ENCODE measurements around the gene BARHL2. TPM values are rescaled to one million over a fixed set of nuclear protein-coding genes. Genes with fewer than 3 reads are reported as not detected.

BARHL2 gene
- total RNA-seq, 1 donor from 2014 or later, result not detected

GRCh38 chr1:90753556-90753955 lies 36.5 kb upstream of the BARHL2 start:
- no peak for DNase-seq (ENCODE audit: low read depth)
- no peaks in the 10 kb centered on the region for H3K36me3 ChIP-seq (ENCODE audit: control insufficient read depth, insufficient read depth, low read length)
- TF ChIP-seq CTCF (IDR thresholded peaks at IDR 0.05; ENCODE audit: insufficient read depth, low read length, poor library complexity, severe bottlenecking), result no peak
- no peaks in the 10 kb centered on the region for H3K27me3 ChIP-seq (ENCODE audit: control insufficient read depth, insufficient read depth, low read length)
- no peak overlapping the region for H3K4me3 ChIP-seq (ENCODE audit: low read depth, low read length)

DNA sequence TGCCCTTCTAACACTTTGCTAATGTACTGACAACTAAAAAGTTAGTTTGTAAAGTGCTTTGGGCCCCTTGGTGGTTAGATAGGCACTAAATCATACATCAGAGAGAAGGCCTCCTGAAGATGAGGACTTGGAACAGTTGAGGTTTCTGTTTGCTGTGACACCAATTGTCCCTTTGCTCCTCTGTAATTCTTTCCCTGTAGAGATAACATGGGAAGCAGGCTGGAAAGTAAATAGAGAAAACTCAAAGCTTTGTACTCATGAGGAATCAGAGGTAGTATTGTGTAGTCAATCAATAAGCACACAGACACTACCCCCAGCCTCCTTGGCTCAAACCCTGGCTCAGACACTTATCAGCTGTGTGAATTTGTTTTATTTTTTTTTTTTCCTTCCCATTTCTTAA lies 31.6 kb upstream of the BARHL2 start:
- Histone ChIP-seq H3K4me3 (ENCODE audit: low read depth, low read length) (no peak overlapping the region), H3K27me3 (ENCODE audit: control insufficient read depth, insufficient read depth, low read length) (no peaks in the 10 kb centered on the region), H3K36me3 (ENCODE audit: control insufficient read depth, insufficient read depth, low read length) (no peaks in the 10 kb centered on the region)
- TF ChIP-seq CTCF (IDR thresholded peaks at IDR 0.05; ENCODE audit: insufficient read depth, low read length, poor library complexity, severe bottlenecking), result no peak
- DNase-seq (ENCODE audit: low read depth), result no peak

DNA sequence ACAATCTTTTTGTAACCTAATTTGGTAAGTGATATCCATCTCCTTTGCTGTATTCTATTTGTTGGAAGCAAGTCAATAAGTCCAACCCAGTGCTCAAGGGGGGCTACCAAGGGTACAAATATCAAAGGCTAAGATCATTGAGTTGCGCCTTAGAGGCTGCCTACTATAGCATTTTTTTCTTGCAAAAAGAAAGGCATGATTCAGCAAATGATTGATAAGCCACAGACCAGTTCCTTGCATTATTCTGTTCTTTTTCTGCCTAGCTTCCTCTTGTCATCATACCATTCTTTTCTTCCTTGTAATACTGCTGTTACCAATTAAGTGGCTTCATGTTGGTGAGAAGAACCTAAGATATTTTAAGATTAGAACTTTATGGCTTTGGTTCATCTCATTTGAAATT lies 29.8 kb upstream of the BARHL2 start:
- H3K27me3 ChIP-seq (ENCODE audit: control insufficient read depth, insufficient read depth, low read length), result no peaks in the 10 kb centered on the region
- DNase-seq (ENCODE audit: low read depth), result no peak

GRCh38 chr1:90745972-90746371 lies 28.9 kb upstream of the BARHL2 start:
- no peak for DNase-seq (ENCODE audit: low read depth)
- Histone ChIP-seq H3K36me3 (ENCODE audit: control insufficient read depth, insufficient read depth, low read length) (no peaks in the 10 kb centered on the region), H3K4me3 (ENCODE audit: low read depth, low read length) (no peak overlapping the region), H3K27me3 (ENCODE audit: control insufficient read depth, insufficient read depth, low read length) (no peaks in the 10 kb centered on the region)
- no peak for TF ChIP-seq CTCF (IDR thresholded peaks at IDR 0.05; ENCODE audit: insufficient read depth, low read length, poor library complexity, severe bottlenecking)

More for the DNA sequence above, 29.8 kb upstream of the BARHL2 start:
- TF ChIP-seq CTCF (IDR thresholded peaks at IDR 0.05; ENCODE audit: insufficient read depth, low read length, poor library complexity, severe bottlenecking), result no peak
- no peak overlapping the region for H3K4me3 ChIP-seq (ENCODE audit: low read depth, low read length)
- no peaks in the 10 kb centered on the region for H3K36me3 ChIP-seq (ENCODE audit: control insufficient read depth, insufficient read depth, low read length)

DNA sequence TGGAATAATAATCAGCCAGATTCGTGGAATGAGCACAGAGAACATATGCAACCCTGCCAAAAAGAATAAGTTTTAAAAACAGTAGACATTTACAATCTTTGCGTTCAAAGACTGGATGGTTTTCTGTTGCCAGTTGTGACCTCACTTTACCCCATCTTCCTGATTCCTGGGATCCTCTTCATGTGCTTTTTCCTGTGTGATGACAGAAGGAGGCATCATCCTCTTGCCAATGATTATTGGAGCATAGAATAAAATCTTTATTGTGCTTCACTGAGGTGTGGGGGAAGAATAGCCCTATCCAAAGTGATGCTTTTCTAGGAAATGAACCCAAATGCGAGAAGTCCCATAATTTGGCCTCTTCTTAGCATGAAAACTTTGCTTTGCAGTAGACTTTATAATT lies 15.0 kb upstream of the BARHL2 start:
- Histone ChIP-seq H3K4me3 (ENCODE audit: low read depth, low read length) (no peak overlapping the region), H3K27me3 (ENCODE audit: control insufficient read depth, insufficient read depth, low read length) (peaks cover 51% of the 10 kb centered on the region), H3K36me3 (ENCODE audit: control insufficient read depth, insufficient read depth, low read length) (no peaks in the 10 kb centered on the region)
- no peak for DNase-seq (ENCODE audit: low read depth)
- TF ChIP-seq CTCF (IDR thresholded peaks at IDR 0.05; ENCODE audit: insufficient read depth, low read length, poor library complexity, severe bottlenecking), result no peak

DNA sequence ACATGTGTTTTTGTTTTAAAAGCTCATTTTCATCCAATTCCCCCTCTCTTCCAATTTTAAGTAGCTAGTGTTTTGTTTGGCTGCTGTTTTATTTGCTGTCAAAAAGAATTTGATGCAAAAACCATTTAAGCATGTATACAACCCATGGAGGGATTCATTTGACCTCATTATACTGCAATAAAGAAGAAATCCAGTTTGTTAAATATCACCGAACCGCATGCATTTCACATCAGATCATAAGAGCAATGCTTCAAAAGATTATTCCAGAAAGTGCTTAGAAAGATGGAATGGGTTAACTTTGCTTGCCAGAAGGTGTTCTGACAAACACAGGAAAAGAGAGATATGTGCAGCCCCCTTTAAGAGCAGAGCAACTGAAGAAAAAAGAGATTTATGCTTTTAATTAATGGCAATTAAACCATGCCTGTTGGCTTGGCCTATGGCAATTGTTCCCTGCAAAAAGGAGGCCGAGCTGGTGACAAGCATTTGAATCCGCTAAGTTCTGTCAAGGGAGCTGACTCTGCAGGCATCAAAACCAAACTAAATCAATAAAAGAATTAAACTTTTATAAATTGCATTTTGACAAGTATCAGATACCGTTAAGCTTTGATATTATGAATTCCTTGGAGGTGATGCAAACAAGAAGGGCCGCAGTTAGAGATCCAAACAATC lies 14.4 kb upstream of the BARHL2 start:
- H3K27me3 ChIP-seq (ENCODE audit: control insufficient read depth, insufficient read depth, low read length), result peaks cover 57% of the 10 kb centered on the region
- TF ChIP-seq CTCF (IDR thresholded peaks at IDR 0.05; ENCODE audit: insufficient read depth, low read length, poor library complexity, severe bottlenecking), result no peak
- no peak overlapping the region for H3K4me3 ChIP-seq (ENCODE audit: low read depth, low read length)
- H3K36me3 ChIP-seq (ENCODE audit: control insufficient read depth, insufficient read depth, low read length), result no peaks in the 10 kb centered on the region
- DNase-seq (ENCODE audit: low read depth), result no peak
